ENCODE measurements around the gene TERC.

TERC gene

DNA sequence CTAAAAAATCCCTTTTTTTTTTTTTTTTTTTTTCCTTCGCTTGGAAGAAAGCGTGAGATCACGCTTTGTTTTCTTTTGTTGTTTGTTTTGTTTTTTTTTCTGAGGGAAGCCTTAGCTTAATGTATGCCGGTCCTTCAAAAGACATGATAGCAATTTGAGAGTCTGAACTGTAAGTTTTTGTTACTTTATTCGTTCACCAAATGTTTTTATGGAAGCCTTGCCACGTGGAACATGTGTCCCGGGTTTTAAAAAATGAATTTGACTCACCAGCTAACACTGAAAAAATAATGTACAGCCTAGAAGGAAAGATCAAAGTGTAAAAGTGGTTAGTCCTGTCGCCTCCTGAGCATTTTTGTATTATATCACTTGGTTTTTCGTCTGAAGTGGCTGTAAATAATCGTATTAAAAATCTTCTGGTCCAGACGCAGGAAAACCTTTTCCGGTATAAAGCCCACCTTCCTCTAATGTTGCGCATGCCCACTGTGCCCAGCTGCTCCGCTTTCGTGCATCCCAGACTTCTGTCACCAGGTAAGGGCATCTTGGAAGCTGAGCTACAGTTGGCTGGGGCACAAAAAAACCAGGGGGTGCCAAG is 7.5 kb upstream of the TERC start:
- DNase-seq (ENCODE audit: low read depth): peak; percentile 76
- TF ChIP-seq, protein P1, sequence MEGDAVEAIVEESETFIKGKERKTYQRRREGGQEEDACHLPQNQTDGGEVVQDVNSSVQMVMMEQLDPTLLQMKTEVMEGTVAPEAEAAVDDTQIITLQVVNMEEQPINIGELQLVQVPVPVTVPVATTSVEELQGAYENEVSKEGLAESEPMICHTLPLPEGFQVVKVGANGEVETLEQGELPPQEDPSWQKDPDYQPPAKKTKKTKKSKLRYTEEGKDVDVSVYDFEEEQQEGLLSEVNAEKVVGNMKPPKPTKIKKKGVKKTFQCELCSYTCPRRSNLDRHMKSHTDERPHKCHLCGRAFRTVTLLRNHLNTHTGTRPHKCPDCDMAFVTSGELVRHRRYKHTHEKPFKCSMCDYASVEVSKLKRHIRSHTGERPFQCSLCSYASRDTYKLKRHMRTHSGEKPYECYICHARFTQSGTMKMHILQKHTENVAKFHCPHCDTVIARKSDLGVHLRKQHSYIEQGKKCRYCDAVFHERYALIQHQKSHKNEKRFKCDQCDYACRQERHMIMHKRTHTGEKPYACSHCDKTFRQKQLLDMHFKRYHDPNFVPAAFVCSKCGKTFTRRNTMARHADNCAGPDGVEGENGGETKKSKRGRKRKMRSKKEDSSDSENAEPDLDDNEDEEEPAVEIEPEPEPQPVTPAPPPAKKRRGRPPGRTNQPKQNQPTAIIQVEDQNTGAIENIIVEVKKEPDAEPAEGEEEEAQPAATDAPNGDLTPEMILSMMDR (conservative IDR thresholded peaks at IDR 0.05; ENCODE audit: control insufficient read depth, insufficient read depth, low read depth, low read length): no peak
- H3K4me3 ChIP-seq (ENCODE audit: control insufficient read depth, low read depth, low read length): peak overlapping the region; percentile 96

DNA sequence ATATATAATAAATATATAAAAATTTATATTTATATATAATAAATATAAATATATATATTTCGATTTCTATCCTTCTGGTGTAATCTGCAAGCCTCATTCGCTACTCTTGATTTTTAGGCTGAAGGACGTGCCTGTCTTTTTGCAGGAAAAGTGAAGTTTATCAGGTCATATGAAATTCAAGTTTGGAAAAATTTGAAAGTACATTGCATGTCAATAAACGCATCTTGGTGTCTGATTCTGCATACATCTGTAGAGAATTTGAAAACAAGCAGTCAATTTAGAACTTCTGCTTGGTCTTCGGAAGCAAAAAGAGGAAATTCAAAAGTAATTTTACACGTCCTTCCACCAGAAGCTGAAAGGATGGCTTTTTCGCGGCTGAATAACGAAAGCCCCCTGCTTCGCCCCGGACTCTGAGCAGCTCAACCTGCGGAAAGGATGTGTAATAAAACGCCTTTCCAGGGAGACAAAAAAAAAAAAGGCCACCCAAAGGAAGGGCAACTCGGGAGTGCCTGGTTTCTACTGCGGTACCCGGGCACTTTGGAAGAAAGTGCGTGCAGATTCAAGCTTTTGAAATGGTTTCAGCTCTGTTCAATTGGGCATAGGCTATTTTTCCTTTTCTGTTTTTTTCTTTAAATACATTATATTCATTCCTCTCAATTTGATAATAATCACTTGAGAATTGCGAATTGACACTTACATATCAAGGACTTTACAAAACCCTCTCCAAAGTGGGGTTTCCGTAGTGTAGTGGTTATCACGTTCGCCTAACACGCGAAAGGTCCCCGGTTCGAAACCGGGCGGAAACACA is 6.8 kb upstream of the TERC start:
- peak; percentile 77 for DNase-seq (ENCODE audit: low read depth)
- H3K4me3 ChIP-seq (ENCODE audit: control insufficient read depth, low read depth, low read length): peak overlapping the region; percentile 96
- TF ChIP-seq, protein P1 (conservative IDR thresholded peaks at IDR 0.05; ENCODE audit: control insufficient read depth, insufficient read depth, low read depth, low read length): no peak

DNA sequence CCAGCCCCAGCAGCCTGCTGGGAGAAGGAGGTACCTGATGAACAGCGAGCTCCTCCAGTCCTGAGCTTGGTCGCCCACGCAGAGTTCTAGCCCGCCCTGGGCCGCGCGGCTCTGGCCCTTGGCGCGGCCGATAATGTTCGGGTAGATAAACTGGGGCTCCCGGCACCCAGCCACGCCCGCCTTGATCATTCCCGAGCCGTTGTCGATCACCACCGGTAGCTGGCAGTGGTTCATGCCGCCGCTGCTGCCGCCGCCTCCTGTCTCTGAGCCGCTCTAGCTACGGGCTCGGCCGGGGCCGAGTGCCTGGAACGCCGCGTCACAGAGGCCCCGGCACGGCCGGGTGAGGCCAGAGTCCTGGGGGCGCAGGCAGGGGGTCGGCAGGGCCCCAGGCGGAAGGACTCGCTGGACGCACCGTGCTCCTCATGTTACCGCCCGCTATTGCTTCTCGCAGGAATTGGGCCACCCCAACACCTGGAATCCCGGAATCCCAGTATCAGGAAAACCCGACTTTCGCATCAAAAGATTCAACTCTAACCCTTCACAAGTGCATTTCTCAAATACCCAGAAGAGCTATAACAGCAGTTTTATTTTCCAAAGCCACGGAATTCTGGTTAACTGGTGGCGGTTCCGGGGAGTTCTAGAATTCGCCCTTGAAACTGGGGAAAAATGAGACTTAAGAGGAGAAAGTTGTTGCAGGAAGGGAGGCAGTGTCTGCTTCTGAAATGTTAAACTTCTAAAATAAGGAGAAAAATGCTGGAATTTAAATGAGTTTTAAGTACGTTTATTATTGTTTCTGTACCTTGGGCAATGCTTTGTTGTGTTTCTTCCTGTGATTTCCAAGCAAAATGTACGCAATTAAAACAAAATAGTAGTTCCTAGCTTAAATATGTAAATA is 4.7 kb upstream of the TERC start, which contains the start of gene ACTRT3:
Gene ACTRT3 (minus strand): TSS at position 275 of the 895 bp plus-strand sequence. CDS start 41 bp downstream, at position 234.
- TF ChIP-seq, protein P1 (conservative IDR thresholded peaks at IDR 0.05; ENCODE audit: control insufficient read depth, insufficient read depth, low read depth, low read length): no peak
- DNase-seq (ENCODE audit: low read depth): peak; percentile 81
- peak within 1 kb of the TSS; percentile 76 for H3K4me3 ChIP-seq (ENCODE audit: control insufficient read depth, low read depth, low read length)

DNA sequence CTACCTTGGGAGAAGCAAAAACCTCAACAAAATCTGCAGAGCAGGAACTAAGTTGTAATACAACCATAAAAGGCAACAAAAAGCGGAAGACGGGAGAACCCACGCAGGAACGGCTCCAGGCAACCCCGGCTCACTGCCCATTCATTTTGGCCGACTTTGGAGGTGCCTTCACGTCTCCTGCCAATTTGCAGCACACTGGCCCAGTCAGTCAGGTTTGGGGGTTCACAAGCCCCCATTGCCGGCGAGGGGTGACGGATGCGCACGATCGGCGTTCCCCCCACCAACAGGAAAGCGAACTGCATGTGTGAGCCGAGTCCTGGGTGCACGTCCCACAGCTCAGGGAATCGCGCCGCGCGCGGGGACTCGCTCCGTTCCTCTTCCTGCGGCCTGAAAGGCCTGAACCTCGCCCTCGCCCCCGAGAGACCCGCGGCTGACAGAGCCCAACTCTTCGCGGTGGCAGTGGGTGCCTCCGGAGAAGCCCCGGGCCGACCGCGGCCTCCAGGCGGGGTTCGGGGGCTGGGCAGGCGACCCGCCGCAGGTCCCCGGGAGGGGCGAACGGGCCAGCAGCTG is 463 bp downstream of the TERC start:
- peak overlapping the region; percentile 86 for H3K4me3 ChIP-seq (ENCODE audit: control insufficient read depth, low read depth, low read length)
- DNase-seq (ENCODE audit: low read depth): peak; percentile 60
- TF ChIP-seq, protein P1 (conservative IDR thresholded peaks at IDR 0.05; ENCODE audit: control insufficient read depth, insufficient read depth, low read depth, low read length): no peak

GRCh38 chr3:169760479-169760878 is 4.4 kb downstream of the TERC start:
- no peak overlapping the region for H3K4me3 ChIP-seq (ENCODE audit: control insufficient read depth, low read depth, low read length)
- peak; percentile 83 for DNase-seq (ENCODE audit: low read depth)
- TF ChIP-seq, protein P1 (conservative IDR thresholded peaks at IDR 0.05; ENCODE audit: control insufficient read depth, insufficient read depth, low read depth, low read length): no peak

GRCh38 chr3:169759256-169759655 is 5.6 kb downstream of the TERC start:
- no peak overlapping the region for H3K4me3 ChIP-seq (ENCODE audit: control insufficient read depth, low read depth, low read length)
- DNase-seq (ENCODE audit: low read depth): peak; percentile 52
- TF ChIP-seq, protein P1 (conservative IDR thresholded peaks at IDR 0.05; ENCODE audit: control insufficient read depth, insufficient read depth, low read depth, low read length): no peak

Measured in fibroblast of mammary gland (primary cell).